Stimulated activated CD4-positive, alpha-beta T cell treated with anti-CD3 and anti-CD28 coated beads, Interleukin-1b, Interleukin-23, amount 100 ng/mL, for 1 hour (primary cell): Measurements from ENCODE around the gene RAD23A.
"Not testable (repeated sequence)": the region's sequence is repeated elsewhere in the genome, so short reads cannot be mapped to it uniquely, and the experiment has no call there.

Source experiments
- DNase-seq, 2 donors: peaks; one replicate each; pipeline ENCODE4 v3.0.0-alpha.2; 2020; ENCODE audit warnings: low read depth in 2 of 2

Gene RAD23A

DNA sequence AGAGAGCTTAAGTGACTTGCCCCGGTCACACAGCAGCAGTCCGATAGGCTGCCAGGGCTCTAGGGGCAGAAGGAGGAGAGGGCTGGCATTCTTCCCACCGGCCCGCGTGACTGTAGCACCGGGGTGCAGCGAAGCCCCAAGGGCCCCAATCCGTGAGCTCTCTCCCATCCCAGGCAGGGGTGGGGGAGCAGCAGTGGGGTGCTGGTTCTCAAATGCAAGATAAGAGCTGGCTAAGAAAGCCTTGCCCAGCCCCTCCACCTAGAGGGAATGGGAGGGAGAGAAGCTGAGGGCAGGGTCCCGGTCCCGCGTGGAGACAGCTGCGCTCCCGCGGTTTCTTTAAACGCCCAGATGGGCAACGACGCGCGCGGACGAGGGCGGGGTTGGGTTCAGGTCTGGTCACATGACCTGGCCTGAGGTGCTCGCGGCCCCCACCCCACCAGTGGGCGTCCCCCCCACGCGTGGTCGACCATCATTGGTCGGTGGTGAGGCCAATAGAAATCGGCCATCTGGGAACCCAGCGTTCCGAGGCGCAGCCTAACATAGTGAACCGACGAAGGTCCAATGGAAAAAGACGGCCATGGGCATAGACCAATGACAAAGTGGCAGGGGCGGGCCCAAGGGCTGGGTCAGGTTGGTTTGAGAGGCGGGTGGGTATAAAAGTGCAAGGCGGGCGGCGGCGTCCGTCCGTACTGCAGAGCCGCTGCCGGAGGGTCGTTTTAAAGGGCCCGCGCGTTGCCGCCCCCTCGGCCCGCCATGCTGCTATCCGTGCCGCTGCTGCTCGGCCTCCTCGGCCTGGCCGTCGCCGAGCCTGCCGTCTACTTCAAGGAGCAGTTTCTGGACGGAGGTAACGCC lies 7.5 kb upstream of the RAD23A start, which contains the start of gene CALR:
Gene CALR, plus strand, starts transcription at position 683 of the 852 bp plus-strand sequence. Its CDS starts 71 bp downstream, at position 754.
- DNase-seq, result peak; percentile 96 to 97

DNA sequence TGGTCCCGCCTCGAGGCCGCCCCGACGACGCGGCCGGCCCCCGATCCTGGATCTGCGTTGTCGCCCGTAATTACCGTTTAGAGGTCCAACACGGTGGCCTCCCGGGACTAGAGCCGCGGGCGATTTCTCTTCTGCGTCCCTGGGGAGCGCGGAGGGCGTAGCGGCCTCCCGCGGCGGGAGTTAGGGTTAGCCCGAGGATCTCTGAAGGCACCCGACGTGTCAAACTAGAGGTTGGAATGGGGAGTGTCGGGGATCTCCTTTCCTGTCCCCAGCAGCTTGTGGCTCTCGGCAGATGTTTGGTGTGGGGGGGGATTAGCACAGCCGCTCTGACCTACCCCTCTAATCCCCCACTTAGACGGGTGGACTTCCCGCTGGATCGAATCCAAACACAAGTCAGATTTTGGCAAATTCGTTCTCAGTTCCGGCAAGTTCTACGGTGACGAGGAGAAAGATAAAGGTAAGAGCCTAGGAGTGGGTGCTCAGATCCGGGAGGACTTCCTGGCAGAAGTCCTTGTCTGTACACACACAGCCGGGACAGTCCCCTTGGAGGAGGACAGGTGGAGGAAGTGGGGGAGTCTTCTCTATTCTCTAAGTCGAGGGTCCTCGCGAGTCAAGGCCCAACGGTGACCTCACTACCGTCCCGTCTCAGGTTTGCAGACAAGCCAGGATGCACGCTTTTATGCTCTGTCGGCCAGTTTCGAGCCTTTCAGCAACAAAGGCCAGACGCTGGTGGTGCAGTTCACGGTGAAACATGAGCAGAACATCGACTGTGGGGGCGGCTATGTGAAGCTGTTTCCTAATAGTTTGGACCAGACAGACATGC lies 6.7 kb upstream of the RAD23A start:
- no peak for DNase-seq

DNA sequence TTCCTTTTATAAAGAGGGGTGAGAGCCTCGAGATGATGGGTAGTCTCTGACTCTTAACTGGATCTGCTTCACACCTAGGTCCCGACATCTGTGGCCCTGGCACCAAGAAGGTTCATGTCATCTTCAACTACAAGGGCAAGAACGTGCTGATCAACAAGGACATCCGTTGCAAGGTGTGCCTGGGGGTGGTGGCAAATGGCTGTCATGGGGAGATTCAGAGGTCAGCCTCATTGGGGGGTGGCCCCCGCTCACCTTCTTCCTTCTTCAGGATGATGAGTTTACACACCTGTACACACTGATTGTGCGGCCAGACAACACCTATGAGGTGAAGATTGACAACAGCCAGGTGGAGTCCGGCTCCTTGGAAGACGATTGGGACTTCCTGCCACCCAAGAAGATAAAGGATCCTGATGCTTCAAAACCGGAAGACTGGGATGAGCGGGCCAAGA lies 5.7 kb upstream of the RAD23A start:
- no peak for DNase-seq

DNA sequence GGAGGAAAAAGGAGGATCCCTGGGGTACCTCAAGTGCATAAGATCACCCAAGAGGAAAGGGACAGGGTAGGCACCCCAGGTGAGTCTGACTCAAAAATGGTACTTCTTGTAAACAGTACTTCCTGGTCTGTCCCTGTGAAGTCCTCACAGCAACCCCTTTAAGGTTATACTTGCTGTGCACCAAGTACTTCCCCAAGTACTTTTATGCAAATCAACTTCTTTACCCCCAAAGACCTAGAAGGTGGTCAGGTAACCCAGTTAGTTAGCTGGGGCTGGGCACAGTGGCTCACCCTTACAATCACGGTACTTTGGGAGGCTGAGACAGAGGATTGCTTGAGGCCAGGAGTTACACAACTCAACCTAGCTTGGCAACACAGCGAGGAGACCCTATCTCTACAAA lies 4.8 kb upstream of the RAD23A start:
- DNase-seq, result no peak

DNA sequence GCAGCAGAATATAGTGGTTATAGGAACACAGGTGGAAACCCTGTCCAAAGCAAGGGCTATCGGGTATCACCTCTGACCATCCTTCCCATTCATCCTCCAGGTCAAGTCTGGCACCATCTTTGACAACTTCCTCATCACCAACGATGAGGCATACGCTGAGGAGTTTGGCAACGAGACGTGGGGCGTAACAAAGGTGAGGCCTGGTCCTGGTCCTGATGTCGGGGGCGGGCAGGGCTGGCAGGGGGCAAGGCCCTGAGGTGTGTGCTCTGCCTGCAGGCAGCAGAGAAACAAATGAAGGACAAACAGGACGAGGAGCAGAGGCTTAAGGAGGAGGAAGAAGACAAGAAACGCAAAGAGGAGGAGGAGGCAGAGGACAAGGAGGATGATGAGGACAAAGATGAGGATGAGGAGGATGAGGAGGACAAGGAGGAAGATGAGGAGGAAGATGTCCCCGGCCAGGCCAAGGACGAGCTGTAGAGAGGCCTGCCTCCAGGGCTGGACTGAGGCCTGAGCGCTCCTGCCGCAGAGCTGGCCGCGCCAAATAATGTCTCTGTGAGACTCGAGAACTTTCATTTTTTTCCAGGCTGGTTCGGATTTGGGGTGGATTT lies 2.1 kb upstream of the RAD23A start:
- DNase-seq, result no peak

DNA sequence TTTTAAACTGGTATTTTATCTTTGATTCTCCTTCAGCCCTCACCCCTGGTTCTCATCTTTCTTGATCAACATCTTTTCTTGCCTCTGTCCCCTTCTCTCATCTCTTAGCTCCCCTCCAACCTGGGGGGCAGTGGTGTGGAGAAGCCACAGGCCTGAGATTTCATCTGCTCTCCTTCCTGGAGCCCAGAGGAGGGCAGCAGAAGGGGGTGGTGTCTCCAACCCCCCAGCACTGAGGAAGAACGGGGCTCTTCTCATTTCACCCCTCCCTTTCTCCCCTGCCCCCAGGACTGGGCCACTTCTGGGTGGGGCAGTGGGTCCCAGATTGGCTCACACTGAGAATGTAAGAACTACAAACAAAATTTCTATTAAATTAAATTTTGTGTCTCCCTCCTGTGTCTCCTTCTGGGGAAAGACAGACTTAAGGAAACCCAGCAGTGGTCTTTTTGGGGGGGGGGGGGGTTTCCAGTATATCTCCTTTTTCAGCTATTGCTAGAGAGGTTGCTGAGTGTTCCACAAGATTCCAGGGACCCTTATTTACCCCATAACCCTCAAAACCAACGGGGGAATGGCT lies 1.5 kb upstream of the RAD23A start:
- DNase-seq, result no peak

DNA sequence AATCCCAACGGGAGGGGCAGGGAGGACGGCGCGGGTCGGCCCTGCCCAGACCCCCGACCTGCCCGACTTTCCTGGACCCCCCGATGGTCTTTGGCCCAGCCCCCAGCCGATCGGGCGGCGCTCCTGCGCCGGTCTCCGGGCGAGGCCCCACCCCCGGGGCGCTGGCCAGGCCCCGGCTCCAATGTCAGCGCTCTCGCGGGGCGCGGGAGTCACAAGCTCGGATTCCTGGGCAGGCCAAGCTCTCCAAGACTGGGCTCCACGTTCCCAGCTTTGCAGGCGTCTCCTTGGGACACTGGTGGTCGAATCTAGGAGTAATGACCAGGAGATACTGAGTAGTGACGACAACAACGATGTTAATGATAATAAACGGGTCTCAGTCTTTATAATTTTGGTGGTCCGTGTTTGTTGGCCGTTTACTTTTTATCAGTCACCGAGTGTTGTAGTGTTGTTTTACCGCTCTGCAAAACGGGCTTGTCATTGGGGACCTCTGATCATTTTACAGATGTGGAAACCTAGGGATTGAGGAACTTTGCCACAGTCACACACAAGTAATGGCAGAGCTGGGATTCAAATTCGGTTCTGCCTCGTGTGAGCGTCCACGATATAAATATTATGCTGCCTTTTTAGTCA lies 545 bp downstream of the RAD23A start:
- peak in 1 of 2 donors; percentile 30 for DNase-seq

DNA sequence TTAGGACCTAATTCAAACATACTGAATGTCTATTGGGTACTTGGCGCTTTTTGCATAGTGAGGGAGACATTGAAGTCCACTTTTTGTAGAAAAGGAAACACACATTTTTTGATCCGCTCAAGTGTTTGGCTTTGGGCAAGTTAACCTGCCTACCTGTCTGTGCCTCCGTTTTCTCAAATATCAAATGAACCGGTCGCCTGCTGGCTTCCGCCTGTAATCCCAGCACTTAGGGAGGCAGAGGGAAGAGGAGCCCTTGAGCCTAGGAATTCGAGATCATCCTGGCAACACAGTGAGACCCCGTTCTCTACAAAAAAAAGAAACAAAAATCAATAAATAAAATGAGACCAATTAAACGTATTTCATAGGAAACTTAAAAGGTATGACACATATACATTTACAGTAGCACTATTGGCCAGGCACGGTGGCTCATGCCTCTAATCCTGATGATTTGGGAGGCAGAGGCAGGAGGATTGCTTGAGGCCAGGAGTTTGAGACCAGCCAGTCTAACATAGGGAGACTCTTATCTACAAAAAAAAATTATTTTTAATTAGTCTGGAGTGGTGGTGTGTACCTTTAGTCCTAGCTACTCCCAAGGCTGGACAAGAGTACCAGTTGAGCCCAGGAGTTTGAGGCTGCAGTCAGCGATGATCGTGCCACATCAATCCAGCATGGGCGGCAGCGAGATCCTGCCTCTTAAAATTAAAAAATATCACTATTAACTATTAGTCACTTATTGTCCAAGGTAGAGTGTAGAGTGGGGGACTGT lies 1.3 kb downstream of the RAD23A start:
- DNase-seq, result no peak

DNA sequence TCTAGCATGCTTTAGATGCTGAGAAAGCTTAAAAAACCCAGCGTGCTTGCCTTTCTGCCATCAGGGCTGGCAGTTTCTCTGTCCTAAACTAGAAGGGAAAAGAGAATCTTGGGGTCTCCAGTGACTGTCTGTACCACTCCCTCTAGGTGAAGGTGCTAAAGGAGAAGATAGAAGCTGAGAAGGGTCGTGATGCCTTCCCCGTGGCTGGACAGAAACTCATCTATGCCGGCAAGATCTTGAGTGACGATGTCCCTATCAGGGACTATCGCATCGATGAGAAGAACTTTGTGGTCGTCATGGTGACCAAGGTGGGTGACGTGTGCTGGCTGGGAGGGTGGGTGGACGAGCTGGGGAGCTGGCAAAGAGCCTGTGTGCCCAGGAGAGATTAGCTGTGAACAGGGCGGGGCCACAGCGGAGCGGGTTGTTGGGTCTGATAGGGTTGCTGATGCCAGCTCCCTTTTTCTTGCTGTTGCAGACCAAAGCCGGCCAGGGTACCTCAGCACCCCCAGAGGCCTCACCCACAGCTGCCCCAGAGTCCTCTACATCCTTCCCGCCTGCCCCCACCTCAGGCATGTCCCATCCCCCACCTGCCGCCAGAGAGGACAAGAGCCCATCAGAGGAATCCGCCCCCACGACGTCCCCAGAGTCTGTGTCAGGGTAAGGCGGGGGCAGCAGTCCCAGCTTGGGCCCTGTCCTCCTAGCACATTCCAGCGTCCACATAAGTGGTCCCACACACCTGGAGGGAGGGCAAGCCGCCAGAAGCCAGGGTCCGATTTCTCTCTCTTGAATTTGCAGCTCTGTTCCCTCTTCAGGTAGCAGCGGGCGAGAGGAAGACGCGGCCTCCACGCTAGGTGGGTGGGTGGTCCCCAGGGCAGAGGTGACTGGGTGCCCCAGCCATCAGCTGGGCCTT lies 2.3 kb downstream of the RAD23A start:
- no peak for DNase-seq

DNA sequence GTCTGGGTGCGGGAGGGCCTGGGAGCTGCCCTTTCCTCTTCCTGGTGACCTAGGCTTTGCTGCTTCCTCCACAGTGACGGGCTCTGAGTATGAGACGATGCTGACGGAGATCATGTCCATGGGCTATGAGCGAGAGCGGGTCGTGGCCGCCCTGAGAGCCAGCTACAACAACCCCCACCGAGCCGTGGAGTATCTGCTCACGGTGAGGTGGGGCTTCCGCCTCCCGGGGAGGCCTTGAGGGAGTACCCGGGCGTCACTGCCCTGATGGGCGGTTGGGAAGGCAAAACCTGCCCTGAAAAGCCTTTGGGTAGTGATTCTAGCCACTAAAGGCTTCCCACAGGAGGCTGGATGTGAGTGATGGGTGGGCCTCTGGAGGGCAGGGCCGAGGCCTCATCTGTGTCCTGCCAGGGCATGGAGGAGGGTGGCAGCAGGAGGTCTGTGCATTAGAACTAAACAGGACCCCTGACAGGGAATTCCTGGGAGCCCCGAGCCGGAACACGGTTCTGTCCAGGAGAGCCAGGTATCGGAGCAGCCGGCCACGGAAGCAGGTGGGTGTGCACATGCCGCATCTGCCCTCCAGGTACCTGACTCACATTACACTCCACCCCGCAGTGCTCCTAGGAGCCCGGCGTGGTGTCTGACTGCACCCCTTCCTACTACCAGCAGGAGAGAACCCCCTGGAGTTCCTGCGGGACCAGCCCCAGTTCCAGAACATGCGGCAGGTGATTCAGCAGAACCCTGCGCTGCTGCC lies 3.1 kb downstream of the RAD23A start:
- no peak for DNase-seq

DNA sequence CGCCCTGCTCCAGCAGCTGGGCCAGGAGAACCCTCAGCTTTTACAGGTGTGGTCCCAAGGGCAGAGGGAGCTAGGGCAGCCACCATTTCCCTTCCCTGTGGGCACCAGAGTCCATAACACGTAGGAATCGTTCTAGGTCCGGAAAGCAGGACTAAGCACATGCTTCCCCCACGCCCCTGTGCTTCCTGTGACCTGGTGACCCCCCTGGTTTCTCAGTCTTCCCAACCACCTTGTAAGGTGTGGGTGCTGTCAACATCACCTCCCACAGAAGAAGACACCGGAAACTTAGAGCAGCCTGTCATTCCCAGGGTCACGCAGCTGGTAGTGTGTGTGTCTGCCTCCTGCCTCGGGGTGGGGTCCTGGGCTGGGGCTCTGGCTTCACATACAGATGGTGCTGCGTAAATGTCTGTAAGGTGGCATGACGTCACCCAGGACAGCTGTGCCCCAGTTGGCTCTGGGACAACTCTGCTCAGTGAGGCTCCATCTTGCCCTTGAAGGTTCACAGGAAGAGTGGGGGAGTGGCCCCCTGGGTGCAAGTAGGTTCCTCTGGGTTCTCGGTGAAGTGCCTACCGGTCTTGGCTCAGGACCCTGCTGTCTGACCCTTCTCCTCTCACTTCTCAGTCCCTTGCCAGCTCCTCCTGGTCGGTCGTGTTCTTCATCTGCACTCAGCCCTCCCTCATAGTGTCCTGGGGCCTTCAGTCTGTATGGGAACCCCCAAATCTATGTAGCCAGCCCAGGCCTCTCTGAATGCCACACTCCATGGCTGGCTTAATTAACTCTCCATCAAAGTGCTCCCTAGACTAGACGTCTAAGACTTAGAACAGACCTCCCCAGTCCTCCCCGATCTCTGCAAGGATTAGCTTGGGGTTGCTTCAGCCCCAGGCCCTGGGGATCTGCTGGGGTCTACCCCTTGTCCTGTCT lies 4.0 kb downstream of the RAD23A start:
- no peak for DNase-seq

DNA sequence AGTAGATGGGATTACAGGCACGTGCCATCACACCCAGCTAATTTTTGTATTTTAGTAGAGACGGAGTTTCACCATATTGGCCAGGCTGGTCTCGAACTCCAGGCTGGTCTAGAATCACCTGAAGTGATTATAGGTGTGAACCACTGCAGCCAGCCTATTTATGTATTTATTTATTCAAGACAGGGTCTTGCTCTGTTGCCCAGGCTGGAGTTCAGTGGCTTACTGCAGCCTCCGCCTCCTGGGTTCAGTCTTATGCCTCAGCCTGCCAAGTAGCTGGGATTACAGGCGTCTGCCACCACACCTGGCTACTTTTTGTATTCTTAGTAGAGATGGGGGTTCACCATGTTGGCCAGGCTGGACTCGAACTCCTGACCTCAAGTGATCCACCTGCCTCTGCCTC lies 6.4 kb downstream of the RAD23A start:
- not testable (repeated sequence) for DNase-seq

DNA sequence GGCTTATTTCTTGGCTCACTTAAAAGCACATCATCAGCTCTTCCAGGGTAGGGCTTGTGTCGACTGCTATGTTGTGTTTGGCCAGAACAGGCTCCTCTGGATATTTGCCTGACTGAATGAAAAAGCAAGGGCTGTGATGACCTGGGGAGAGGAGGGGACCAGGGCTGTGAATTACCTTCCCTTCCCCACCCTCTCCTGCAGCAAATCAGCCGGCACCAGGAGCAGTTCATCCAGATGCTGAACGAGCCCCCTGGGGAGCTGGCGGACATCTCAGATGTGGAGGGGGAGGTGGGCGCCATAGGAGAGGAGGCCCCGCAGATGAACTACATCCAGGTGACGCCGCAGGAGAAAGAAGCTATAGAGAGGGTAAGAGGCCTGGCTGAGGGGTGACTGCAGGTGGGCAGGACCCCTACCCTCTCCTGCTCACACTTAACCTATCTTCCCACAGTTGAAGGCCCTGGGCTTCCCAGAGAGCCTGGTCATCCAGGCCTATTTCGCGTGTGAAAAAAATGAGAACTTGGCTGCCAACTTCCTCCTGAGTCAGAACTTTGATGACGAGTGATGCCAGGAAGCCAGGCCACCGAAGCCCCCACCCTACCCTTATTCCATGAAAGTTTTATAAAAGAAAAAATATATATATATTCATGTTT lies 7.0 kb downstream of the RAD23A start:
- DNase-seq, result no peak

DNA sequence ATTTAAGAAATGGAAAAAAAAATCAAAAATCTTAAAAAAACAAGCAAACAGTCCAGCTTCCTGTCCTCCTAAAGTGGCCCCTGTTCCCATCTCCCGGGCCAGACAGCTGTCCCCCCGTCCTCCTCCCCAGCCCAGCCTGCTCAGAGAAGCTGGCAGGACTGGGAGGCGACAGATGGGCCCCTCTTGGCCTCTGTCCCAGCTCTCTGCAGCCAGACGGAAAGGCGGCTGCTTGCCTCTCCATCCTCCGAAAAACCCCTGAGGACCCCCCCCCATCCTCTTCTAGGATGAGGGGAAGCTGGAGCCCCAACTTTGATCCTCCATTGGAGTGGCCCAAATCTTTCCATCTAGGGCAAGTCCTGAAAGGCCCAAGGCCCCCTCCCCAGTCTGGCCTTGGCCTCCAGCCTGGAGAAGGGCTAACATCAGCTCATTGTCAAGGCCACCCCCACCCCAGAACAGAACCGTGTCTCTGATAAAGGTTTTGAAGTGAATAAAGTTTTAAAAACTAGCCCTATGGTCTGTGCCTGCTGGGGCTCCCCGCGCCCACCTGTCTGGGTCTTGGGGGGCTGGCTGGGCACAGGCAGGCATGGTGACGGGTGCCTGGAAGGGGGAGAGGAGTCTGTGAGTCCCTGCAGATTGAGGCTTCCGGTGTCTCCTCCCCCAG lies 7.6 kb downstream of the RAD23A start:
- no peak for DNase-seq

DNA sequence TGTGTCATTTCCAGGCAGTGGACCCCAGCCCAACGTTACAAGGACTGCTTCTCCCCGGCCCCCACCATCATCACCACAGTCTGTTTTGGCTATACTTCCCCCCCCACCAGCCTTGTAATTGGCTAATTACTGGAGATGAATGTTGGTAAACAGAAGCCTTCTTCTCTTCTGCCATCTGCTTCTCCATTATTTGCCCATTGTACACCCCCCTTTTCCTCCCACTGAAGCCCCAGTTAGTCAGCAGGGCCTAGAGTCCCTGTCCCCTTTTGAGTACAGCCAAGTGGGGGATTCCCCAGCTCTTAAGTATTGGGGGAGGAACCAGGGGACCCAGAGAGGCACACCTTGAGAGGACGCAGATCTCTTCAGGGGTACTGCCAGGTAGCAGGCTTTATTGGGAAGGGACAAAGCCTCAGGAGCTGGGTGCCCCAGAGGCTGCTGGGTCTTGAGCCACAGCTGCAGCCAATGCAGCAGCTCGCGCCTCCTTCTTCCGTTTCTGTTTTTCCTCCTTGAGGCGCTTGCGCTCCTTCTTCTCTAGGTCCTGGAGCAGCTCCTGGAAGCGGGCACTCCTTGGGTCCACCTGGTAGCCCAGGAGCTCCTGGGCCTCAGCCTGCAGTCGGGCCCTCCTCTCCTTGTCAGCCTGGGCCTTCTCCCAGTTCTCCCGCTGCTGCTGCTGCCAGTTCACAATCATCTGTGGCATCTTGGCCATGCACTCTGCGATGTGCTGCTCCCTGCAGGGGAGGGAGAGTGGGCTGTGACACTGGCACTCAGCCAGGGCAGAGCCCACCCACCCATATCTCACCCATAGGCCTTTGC lies 8.3 kb downstream of the RAD23A start:
- DNase-seq, result no peak

DNA sequence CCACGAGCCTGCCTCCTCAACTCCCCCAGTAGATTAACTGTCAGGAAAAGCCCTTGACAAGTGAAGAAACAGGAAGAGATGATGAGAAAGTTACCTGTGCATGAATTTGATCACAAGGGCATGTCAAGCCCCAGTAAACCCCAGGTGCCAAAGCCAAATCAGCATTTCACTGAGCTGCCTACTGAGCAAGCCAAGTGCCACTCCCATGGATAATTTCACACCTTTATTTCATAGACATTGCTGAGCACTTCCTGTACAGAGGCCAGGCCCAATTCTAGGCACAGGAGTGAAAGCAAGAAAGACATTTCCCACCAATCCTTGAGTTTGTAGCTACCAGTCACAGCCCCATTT lies 8.9 kb downstream of the RAD23A start:
- no peak for DNase-seq
